Left lung (tissue), 10 donors: ENCODE results near the gene C3orf33. TPM values are rescaled to one million over a fixed set of nuclear protein-coding genes. Genes with fewer than 3 reads are reported as not detected.

ENCODE experiments used
- ATAC-seq: fragments of 200-7000 bp; cut with Tn5 transposase; one replicate; pipeline ENCODE4 v1.9.1; 2020; ENCODE audit warnings: moderate library complexity
- DNase-seq, 4 donors: peaks; one replicate each; pipeline ENCODE4 v3.0.0-alpha.2; 2013 to 2020
- H3K27ac ChIP-seq, 2 donors: fragments of 200-600 bp; sonication (generic) in 1 of 2; one replicate each; pipeline versions ENCODE4 v1.5.0 to v1.8.0; 2020 to 2021
- H3K27me3 ChIP-seq, 2 donors: fragments of 200-600 bp; sonication (generic) in 1 of 2; one replicate each; pipeline versions ENCODE4 v1.5.0 to v1.8.0; 2020 to 2021
- H3K36me3 ChIP-seq, 2 donors: fragments of 200-600 bp; sonication (generic) in 1 of 2; one replicate each; pipeline versions ENCODE4 v1.5.0 to v1.8.0; 2020 to 2021
- H3K4me1 ChIP-seq, 2 donors: fragments of 200-600 bp; one replicate each; pipeline ENCODE4 v1.8.0; 2021
- H3K4me3 ChIP-seq, 2 donors: fragments of 200-600 bp; sonication (generic) in 1 of 2; one replicate each; pipeline versions ENCODE4 v1.5.0 to v1.8.0; 2020 to 2021; ENCODE audit warnings: mild to moderate bottlenecking in 1 of 2
- H3K9me3 ChIP-seq, 2 donors: fragments of 200-600 bp; sonication (generic) in 1 of 2; one replicate each; pipeline versions ENCODE4 v1.5.0 to v1.8.0; 2020 to 2021
- CTCF ChIP-seq, 2 donors: fragments of 200-600 bp; sonication (generic) in 1 of 2; IDR thresholded peaks; one replicate each; pipeline versions ENCODE4 v1.5.0 to v1.8.0; 2021; ENCODE audit warnings: antibody characterized with exemption in 2 of 2
- intact Hi-C, 2 donors: fragments of 100-400 bp; cut with DNase I; formaldehyde crosslinking; loops; one replicate each; pipeline versions ENCODE4 v1.11.2 to v1.14.2; 2022
- polyA plus RNA-seq, 6 donors: library from polyadenylated mRNA; unstranded; fragments of 120-200 nt; gene quantifications; one replicate each; pipeline ENCODE4 v1.2.1, GENCODE V29; 2013; ENCODE audit not compliant: insufficient read length in 6 of 6
- total RNA-seq, 2 donors: library from RNA; stranded (reverse); fragmentation: NEBNext Ultra II Directional; extraction: Animal tissue kit (Norgen Biotek cat#: 25700); gene quantifications; one replicate each; pipeline ENCODE4 v1.2.1, GENCODE V29; 2021
- donor health status: DM: no; HTN: yes; CAD: no.
- donor health status: DM: no; HTN: no; CAD: no.

C3orf33 gene
- total and polyA plus RNA-seq, 8 donors: 2.6 to 9.9 (median 7.1) TPM

GRCh38 chr3:155753038-155753639, 52.9 kb downstream of the C3orf33 start:
- Histone ChIP-seq H3K4me1 (no peaks in the 10 kb centered on the region), H3K27me3 (peaks cover 0 to under 1% of the 10 kb centered on the region in 2 donors), H3K9me3 (no peaks in the 10 kb centered on the region), H3K27ac (no peak overlapping the region), H3K36me3 (no peaks in the 10 kb centered on the region), H3K4me3 (no peak overlapping the region)
- TF ChIP-seq CTCF (IDR thresholded peaks at IDR 0.05): no peak
- ATAC-seq: peak; percentile 57
- intact Hi-C loops: no loop called here
- no peak for DNase-seq

- H3K4me1 ChIP-seq: peaks cover 3 to 25% of the 10 kb centered on the region in 2 donors
- peaks cover 18 to 44% of the 10 kb centered on the region in 2 donors for H3K27me3 ChIP-seq
- no peak for ATAC-seq
- DNase-seq: no peak
- H3K4me3 ChIP-seq: no peak overlapping the region
- H3K9me3 ChIP-seq: no peaks in the 10 kb centered on the region
- intact Hi-C loops: no loop called here
- H3K27ac ChIP-seq: no peak overlapping the region
- H3K36me3 ChIP-seq: no peaks in the 10 kb centered on the region
- no peak for TF ChIP-seq CTCF (IDR thresholded peaks at IDR 0.05)
Measured at GRCh38 chr3:155748611-155749365, 57.3 kb downstream of the C3orf33 start.

GRCh38 chr3:155747946-155748290, 58.2 kb downstream of the C3orf33 start:
- TF ChIP-seq CTCF (IDR thresholded peaks at IDR 0.05): no peak
- Histone ChIP-seq H3K4me3 (no peak overlapping the region), H3K9me3 (no peaks in the 10 kb centered on the region), H3K27ac (no peak overlapping the region), H3K4me1 (peaks cover 3 to 25% of the 10 kb centered on the region in 2 donors), H3K36me3 (no peaks in the 10 kb centered on the region), H3K27me3 (peaks cover 18 to 53% of the 10 kb centered on the region in 2 donors)
- DNase-seq (no peak), ATAC-seq (no peak)
- intact Hi-C loops: no loop called here

DNA sequence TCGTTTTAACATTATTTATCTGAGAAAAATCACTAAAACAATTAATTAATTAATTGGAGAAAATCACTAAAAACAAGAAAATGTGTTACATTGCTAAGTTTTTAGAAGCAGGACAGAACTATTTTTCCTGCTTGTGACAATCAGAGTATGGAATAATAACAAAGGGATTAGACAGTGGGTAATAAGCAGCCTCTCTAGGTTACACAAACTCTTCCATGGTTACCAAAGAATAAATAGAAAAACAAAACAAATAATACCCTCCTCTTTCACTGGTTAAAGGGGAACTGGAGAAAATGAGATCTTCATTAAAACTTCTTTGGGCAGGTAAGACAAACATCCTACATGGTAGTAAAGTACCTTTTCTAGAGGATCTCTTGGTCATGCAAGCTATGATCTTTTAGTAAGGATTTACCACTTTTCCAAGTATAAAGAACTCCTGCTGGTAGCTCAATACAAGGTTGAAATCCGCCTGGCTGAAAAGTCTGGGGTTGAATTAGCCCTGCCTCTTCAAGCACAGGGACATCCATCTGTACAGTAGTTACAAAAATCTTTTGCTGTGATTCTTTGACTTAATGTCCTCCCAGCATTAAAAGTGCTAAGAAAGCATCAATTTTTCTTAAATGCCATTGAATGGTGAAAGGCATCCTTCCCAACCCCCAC, 58.7 kb downstream of the C3orf33 start:
- peaks cover 3 to 25% of the 10 kb centered on the region in 2 donors for H3K4me1 ChIP-seq
- H3K9me3 ChIP-seq: no peaks in the 10 kb centered on the region
- no peak overlapping the region for H3K4me3 ChIP-seq
- intact Hi-C loops: no loop called here
- ATAC-seq (no peak), DNase-seq (no peak)
- H3K27ac ChIP-seq: no peak overlapping the region
- H3K27me3 ChIP-seq: peaks cover 20 to 58% of the 10 kb centered on the region in 2 donors
- TF ChIP-seq CTCF (IDR thresholded peaks at IDR 0.05): no peak
- no peaks in the 10 kb centered on the region for H3K36me3 ChIP-seq

DNA sequence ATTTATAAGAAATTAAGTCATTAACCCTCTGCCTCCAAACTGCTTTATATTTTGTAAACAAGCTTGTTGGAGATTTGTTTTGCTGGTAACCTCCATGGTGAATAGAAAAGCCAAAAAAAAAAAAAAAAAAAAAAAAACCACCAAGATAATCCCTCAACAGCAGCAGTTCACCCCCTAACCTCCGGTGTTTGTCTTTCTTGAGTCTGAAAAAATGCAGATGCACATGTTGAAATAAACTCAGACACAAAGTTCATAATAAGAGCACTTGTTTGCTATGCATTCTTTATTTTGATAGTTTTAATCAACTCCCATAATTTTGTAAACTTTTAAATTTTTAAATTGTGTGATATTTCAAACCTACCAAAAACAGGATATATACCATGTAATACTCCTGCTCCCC, 59.4 kb downstream of the C3orf33 start:
- no peaks in the 10 kb centered on the region for H3K9me3 ChIP-seq
- TF ChIP-seq CTCF (IDR thresholded peaks at IDR 0.05): no peak
- no peak overlapping the region for H3K4me3 ChIP-seq
- H3K27me3 ChIP-seq: peaks cover 24 to 65% of the 10 kb centered on the region in 2 donors
- no peak overlapping the region for H3K27ac ChIP-seq
- ATAC-seq: no peak
- peaks cover 3 to 25% of the 10 kb centered on the region in 2 donors for H3K4me1 ChIP-seq
- intact Hi-C loops: no loop called here
- no peak for DNase-seq
- no peaks in the 10 kb centered on the region for H3K36me3 ChIP-seq
